Measurements from ENCODE around the gene HNRNPUL1.
"Not testable (repeated sequence)": the region's sequence is repeated elsewhere in the genome, so short reads cannot be mapped to it uniquely, and the experiment has no call there.

The HNRNPUL1 gene

DNA sequence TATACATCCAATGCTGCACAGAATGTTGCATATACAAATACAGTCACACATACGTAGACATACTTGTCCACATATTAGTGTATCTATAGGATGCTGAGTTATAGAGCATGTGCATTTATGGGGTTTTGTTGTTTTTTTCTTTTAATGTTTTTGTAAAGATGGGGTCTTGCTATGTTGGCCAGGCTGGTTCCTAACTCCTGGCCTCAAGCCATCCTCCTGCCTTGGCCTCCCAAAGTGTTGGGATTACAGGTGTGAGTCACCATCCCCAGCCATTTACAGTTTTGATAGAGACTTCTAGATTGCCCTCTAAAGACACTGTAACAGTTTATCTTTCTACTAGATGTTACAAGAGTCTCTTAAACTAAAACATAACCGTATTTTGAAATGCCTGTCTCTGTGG lies 14.3 kb downstream of the HNRNPUL1 start:
- no peak for DNase-seq

DNA sequence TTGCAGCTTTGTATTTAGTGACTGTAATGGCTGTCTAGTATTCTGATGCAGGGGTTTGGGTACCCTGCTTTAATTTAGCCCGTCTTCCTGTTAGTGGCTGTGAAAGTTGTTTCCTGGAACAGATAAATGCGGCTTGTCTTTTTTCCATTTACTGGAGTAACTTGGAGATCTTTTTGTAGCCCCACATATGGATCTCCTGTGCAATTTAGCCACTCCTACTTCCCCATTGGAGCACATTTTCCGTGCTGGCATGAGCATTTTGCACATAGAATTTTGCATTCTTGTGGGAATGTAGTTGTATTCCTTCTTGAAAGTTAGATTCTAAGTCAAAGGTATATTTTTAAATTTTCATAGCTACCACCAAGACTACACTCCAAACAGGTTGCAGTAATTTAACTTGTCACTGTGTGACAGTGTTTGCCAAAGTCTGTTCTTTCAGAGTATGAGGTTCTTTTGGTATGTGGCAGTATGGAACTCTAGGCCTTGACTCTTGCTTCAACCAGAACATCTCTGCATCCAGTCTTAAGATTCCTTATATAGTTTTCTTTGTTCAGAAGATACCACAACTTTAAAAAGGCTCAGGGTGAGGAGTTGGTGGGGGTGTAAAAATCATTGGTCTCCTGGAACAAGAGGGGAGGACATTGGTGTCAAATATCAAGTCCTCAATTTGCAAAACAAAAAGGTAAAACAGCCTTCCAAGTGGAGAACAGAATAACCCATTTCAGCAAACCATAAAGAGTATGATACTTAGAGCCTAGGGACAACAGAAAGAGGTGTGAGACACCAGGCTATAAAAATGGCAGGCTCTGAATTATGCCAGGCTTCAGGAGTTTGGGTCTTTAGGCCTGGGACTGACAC lies 24.7 kb downstream of the HNRNPUL1 start:
- DNase-seq, result no peak

GRCh38 chr19:41289814-41290213 lies 25.6 kb downstream of the HNRNPUL1 start:
- not testable (repeated sequence) for DNase-seq

- DNase-seq, result no peak
Measured at GRCh38 chr19:41294393-41294792, 30.2 kb downstream of the HNRNPUL1 start.

GRCh38 chr19:41295499-41295898 lies 31.3 kb downstream of the HNRNPUL1 start:
- no peak for DNase-seq

DNA sequence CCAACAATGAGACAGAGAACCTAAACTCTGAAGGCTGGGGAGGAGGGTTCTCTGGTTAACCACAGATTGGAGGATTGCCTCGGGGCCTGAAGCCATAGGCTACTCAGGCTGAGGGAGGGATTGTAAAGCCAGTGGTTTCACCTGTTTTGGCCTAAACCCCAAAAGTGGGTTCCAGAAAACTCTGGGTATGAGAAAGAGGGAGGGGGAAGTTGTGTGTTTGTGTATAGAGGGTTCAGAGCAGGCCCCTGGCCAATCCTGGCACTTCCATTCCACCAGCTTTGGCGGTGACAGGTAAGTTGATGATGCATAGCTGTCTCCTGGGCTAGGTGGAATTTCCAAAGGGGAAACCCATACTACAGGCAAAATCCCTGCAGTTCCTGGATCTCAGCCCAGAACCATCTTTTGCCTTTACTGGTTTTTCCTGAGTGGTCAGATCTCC lies 32.3 kb downstream of the HNRNPUL1 start:
- DNase-seq, result no peak

DNA sequence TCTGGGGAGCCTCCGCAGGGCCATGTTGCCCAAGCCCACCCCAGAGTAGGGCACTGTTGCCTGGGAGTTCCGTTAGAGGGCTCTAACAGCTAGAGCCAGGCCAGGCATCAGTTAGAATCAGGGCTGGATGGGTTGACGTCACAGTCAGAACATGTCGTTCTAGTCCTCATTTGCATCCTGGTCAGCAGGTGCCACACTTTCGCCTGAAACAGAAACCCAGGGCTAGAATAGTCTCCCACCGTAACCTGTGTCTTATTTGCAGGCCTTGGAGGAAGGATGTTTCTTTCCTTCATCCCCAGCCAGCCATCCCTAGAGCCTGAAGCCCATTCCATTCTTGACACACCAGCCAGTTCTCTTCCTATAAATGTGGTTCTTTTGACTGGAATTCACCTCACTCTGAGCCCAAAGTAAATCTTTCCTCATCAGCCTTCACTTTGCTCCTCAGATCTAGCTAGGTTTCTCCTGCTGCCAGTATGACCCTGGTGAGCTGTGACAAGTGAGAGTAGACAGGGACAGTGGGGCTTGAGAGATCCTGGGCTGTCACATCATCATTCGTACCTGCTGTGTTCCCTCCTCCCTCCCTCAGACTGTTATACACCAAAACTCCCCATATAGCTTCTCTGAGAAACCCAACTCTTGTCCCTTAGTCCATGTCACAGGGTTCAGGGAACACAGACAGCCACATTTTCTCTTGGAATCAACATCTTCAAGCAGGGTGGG lies 33.6 kb downstream of the HNRNPUL1 start:
- no peak for DNase-seq

- peak; percentile 41 for DNase-seq
Measured at GRCh38 chr19:41298348-41298964, 34.3 kb downstream of the HNRNPUL1 start.

DNA sequence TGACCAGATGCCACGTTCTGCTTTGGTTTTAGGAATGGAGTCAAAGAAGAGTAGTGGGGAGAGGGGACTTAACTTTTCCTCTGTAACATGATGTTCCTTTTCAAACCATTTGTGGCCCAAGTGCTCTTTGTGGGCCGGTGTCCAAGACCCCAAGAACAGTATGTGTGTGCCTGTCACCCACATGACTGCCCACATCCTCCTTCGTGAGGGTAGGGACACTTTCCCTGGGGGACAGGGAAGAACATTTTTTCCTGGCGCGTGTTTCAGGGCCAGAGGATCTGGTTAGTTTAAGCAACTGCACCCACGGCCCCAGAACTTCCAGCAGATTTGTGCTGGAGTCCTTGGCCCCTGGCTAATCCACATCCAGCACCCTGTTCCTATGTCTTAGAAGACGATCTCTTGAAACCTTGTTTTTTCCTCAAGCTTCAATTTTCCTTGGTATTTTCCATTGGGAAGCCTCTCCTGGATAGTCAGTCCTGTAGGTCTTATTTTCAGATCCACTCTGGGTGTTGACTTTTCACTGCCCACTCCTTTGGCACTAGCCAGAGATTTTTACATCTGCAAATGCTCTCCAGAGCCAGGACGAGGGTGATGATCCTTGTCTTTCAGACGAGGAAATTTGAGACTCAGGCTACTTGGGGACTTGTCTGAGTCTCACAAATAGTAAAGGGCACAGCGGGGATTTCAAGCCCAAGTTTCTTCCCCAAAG lies 35.0 kb downstream of the HNRNPUL1 start:
- DNase-seq, result no peak

GRCh38 chr19:41299755-41300089 lies 35.5 kb downstream of the HNRNPUL1 start:
- DNase-seq, result peak; percentile 71

GRCh38 chr19:41300555-41300954 lies 36.4 kb downstream of the HNRNPUL1 start:
- DNase-seq, result no peak

DNA sequence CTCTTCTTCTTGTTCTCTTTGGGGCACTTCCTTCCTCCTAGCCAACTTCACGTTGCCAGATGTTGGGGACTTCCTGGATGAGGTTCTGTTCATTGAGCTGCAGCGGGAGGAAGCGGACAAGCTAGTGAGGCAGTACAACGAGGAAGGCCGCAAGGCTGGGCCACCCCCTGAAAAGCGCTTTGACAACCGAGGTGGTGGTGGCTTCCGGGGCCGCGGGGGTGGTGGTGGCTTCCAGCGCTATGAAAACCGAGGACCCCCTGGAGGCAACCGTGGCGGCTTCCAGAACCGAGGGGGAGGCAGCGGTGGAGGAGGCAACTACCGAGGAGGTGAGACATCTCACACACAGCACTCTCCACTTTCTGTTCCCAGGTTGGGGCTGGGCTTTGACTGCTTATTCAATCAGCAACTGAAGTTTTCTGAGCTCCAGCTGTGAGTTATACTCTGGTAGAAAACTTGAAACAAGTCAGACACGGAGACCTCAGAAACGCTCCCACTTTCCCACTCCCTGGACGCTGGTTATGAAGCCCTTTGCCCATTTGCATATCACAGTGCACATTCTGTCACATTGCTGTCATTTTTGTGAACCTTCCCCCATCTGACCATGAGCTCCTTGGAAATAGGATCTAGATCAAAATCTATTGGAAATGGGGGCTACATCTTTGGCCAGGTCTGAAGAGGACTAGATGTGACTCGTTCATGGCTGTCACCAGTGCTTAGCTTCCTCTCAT lies 38.6 kb downstream of the HNRNPUL1 start:
- DNase-seq, result peak; percentile 63

DNA sequence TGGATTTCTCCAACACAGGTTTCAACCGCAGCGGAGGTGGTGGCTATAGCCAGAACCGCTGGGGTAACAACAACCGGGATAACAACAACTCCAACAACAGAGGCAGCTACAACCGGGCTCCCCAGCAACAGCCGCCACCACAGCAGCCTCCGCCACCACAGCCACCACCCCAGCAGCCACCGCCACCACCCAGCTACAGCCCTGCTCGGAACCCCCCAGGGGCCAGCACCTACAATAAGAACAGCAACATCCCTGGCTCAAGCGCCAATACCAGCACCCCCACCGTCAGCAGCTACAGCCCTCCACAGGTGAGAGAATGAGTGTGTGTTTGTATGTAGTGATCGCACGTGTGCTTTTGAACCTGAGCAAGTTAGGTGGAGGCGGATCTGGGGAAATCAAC lies 39.8 kb downstream of the HNRNPUL1 start:
- peak; percentile 30 for DNase-seq

DNA sequence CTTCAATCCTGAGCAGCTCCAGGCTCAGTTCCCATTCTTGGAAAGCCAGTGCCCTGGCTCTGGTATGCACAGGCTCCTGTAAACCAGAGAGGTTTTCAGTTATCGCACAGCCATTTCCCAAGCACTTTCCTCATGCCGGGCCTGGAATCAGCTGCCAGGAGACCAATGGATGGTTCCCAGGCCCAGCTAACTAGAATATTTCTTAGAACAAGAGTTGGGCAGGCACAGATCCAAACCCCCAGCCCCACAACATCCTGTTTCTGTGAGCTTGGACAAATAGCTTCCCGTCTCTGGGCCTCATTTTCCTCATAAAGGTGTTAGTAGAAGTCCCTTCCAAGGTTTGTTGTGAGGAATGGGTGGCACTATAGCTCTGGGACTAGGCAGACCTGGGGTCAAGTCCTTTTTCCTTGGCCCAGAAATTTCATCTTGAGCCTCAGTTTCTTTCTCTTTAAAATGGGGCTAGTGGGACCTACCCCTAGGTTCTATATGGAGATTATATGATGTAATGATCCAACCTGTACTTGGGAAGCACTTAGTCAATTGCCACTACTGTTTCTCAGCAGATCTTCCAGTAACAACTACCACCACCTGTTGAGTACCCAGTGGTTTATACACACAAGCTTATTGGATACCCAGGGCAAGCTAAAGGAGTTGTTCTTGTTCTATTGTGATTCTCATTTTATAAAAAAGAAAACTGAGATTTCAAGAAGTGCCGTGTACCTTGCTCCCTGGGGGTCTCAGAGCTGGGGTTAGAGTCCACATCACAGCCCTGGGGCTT lies 40.7 kb downstream of the HNRNPUL1 start:
- no peak for DNase-seq

GRCh38 chr19:41305927-41306793 lies 42.0 kb downstream of the HNRNPUL1 start:
- DNase-seq, result no peak

DNA sequence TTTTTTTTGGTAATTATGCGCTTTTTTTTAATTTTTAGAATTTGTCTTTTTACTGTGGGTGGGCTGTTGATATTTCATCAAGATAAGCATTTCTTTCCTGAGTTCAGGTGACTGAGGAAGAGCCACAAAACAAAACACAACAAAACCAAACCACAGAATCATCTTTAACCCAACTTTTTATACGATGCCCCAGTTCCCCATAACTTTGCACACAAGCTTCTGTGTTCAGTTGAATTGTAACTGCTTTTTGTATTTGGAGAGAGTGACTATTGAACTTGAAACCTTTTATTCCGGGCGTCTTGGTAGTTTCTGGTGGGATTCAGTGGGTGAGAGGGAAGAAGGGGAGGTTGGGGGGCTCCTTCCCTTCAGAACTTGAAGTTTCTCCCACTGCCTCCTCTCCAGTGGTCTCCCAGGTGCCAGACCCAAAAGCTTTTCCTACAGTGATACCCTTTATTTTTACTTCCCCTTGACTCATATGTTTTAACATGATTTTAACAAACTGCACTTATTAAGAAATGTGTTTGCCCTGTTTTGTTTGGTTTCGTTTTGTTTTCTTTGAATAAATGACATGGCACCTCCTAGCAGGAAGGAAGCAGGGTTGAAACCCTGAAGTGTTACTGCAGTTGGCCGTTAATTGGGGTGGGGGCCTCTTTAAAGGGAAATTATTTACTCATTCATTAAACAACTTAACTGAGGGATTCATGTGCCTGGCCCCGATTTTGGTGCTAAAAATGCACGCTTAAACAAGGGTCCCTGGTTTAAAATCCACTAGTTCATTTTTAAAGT lies 43.1 kb downstream of the HNRNPUL1 start:
- DNase-seq, result peak; percentile 36

DNA sequence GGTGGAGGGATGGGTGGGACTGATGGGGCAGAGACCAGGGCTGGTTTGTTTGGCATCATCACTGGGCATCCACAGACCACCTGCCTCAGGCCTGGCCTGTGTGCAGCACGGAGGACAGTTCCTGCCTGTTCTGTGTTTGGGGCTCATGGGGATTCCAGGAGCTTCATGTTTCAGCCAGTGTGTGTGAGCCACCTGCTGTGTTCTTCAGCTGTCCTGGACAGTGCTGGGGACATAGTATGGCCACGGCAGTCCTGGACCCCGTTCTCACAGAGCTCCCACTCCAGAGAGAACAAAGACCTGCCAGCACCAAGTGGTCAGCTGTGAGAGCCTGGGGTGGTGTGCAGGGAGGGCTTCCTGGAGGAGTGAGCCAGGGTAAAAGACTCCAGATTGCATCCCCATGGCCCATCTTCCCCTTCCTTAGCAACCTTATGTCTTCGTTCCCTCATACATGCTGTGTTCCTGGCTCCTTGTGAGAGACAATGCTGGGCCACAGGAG lies 43.8 kb downstream of the HNRNPUL1 start:
- DNase-seq, result no peak

DNA sequence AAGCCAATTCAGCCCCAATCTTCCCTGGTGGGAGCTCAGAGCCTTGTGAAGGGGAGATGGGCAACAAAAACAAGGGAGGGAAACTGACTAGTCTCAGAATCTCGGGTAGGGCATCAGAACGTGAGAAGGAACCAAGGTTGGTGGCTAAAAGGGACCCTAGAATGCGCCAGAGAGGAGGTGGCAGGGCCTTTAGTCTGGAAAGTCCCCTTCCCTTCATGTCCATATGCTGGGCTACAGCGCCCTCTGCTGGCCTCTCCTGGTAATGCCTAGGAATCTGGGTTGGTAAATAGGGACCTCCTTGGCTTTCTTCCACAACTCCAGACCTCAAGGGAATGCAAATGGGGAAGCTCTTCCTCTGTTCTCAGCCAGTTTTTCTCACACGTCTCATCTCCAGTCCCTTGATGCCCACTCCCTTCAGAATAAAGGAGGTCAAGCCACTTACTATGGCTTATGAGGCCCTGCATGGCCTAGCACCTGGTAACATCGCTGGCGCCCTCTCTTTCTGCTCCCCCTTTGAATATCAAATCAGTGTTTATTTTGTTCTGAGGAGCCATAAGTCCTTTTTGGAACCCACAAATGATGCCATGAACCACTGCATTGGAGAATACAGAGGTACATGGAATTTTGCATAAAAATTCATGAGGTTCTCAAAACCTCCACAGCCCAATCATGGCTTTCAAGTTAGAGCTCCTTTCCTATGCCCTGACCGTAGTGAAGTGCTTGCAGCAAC lies 44.4 kb downstream of the HNRNPUL1 start:
- DNase-seq, result peak; percentile 95
